ENCODE data around the gene COL23A1. TPM values are rescaled to one million over a fixed set of nuclear protein-coding genes. Genes with fewer than 3 reads are reported as not detected.

COL23A1 gene
- total RNA-seq, 4 donors from 2014 or later = 2.5 to 3.4 (median 3.0) TPM

DNA sequence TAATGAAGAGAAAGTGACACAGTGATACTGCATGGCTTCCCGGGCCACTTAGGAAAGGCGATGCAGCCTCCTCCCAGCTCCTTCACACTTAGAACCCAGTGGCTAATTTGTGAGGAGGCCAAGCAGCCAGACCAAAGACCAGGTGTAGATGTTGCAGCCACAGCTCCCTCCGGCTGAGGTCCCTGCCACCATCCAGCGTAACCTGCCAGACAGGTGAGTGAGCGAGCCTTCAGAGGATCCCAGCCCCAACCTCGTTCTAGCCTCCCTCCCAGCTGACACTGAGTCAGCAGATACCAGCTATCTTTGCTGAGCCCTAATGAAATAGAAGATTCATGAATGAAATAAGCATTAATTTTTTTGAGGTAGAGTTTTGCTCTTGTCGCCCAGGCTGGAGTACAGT lies 59.7 kb downstream of the COL23A1 start:
- WGBS, 2 donors = 75 to 87% methylated on average over 7 of the region's 7 CpGs
- intact Hi-C loops (cut with DNase I; ENCODE audit: low total_unique reads) = no loop called here
- TF ChIP-seq CTCF (IDR thresholded peaks at IDR 0.05) = no peak
- no peak for TF ChIP-seq POLR2A (IDR thresholded peaks at IDR 0.05)
- H3K4me3 ChIP-seq (ENCODE audit: low read depth, poor library complexity, severe bottlenecking) = no peak overlapping the region
- DNase-seq (ENCODE audit: low spot score in 2 of 2) = no peak

DNA sequence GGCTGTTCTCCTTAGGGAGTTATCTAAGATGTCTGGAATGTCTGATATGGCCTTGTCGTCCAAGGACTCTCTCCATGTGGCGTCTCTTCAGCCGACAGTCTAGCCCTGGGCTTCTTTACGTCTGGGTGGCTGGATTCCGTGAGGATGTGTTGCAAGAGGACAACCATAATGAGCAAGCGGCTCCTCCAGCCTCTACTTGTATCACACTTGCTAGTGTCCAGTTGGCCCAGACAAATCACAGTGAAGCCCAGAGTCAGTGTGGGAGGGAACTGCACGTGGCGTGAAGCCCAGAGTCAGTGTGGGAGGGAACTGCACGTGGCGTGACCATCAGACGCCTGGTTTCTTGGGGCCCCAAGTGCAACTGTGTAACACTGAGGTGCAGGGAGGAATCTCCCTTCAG lies 61.1 kb downstream of the COL23A1 start:
- 71 to 78% methylated on average over 11 of the region's 11 CpGs for WGBS, 2 donors
- TF ChIP-seq POLR2A (IDR thresholded peaks at IDR 0.05) = no peak
- no peak for TF ChIP-seq CTCF (IDR thresholded peaks at IDR 0.05)
- intact Hi-C loops (cut with DNase I; ENCODE audit: low total_unique reads) = no loop called here
- no peak overlapping the region for H3K4me3 ChIP-seq (ENCODE audit: low read depth, poor library complexity, severe bottlenecking)
- DNase-seq (ENCODE audit: low spot score in 2 of 2) = no peak

GRCh38 chr5:178527458-178528307 lies 62.5 kb downstream of the COL23A1 start:
- intact Hi-C loops (cut with DNase I; ENCODE audit: low total_unique reads) = no loop called here
- no peak for DNase-seq (ENCODE audit: low spot score in 2 of 2)
- no peak for TF ChIP-seq POLR2A (IDR thresholded peaks at IDR 0.05)
- no peak for TF ChIP-seq CTCF (IDR thresholded peaks at IDR 0.05)
- H3K4me3 ChIP-seq (ENCODE audit: low read depth, poor library complexity, severe bottlenecking) = no peak overlapping the region
- 38 to 44% methylated on average over 18 of the region's 18 CpGs for WGBS, 2 donors

DNA sequence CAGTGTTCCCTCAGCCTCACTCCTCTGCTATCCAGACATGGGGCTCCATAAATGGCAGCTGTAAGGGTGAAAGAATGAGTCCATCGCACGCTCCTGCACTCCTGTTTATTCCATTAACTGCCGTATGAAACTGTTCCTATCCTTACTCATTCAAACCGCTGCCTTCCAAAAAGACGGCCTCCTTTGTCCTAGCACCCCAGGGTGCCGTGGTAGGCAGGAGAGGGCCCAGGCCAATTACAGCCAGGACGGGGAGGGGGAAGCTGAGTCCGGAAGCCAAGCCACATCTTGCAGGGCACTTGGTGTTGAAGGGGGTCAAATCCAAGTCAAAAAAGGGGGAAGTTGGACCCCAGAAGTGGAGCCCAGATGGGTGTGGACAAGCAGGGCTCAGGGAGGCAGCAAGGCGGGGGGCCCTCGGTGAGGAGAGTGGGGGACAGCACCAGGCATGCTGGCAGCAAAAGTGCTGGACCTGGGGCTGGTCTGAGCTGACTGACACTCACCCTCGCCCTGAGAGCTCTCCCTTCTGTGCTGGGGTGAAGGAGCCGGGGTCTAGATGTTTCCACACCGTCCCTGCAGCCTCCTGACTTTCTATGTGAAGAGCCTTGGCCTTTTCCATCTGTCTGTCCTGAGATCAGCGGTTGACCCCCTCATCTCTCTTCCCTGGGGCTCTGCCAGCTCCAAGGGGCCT lies 63.3 kb downstream of the COL23A1 start:
- intact Hi-C loops (cut with DNase I; ENCODE audit: low total_unique reads) = no loop called here
- TF ChIP-seq POLR2A (IDR thresholded peaks at IDR 0.05) = no peak
- TF ChIP-seq CTCF (IDR thresholded peaks at IDR 0.05) = no peak
- DNase-seq (ENCODE audit: low spot score in 2 of 2) = no peak
- H3K4me3 ChIP-seq (ENCODE audit: low read depth, poor library complexity, severe bottlenecking) = no peak overlapping the region
- WGBS, 2 donors = 85 to 86% methylated on average over 12 to 14 of the region's 14 CpGs

DNA sequence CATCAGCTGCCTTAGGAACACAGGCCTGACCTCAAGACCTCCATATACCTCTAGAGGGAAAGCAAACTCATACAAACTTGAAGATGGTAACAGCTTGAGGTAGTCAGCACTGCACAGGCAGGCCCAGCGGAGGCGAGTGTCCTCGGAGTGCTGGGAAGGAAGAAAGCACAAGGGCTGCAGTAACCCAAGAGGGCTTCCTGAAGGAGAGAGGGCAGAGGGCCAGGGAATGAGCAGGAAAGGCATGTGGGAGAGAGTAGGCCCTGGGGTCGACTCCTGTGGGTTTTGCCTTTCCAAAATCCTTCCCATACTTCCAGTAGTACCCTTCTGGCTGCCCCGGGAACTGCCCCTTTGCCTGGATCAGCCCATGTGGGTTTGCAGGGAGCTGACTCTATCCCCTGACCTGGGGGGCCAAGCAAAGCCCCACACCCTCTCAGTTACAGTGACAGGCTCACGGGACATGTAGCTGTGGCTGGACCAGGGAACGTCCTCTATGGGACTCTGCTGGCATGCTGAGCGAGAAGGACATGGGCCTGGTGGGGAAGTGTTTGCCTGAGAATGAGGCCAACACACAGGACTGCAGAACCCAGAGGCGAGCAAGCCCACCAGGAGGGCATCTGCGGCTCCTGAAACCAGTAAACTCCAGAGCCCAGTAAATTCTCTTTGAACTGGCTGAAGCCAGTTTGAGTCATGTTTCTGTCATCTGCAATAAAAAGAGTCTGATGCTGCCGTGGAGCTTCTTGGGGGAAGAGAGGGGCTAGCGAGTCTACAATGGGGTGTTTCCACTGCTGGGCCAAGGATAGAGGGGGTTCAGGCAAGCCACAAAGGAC lies 64.1 kb downstream of the COL23A1 start:
- no peak for DNase-seq (ENCODE audit: low spot score in 2 of 2)
- WGBS, 2 donors = 86 to 92% methylated on average over 12 of the region's 12 CpGs

More for the DNA sequence above, 64.1 kb downstream of the COL23A1 start:
- H3K4me3 ChIP-seq (ENCODE audit: low read depth, poor library complexity, severe bottlenecking) = no peak overlapping the region
- intact Hi-C loops (cut with DNase I; ENCODE audit: low total_unique reads) = no loop called here
- TF ChIP-seq CTCF (IDR thresholded peaks at IDR 0.05) (no peak), POLR2A (IDR thresholded peaks at IDR 0.05) (no peak)

Data from lower leg skin (tissue), 4 donors.